Choroid plexus epithelial cell (primary cell): Measurements from ENCODE around the gene EXOC4.

Experiments
- DNase-seq: peaks from one replicate; pipeline ENCODE4 v3.0.0-alpha.2; 2010; ENCODE audit warnings: low read depth
- H3K4me3 ChIP-seq: 2 replicates; pipeline ENCODE4 v1.5.1; 2011; ENCODE audit warnings: low read depth, mild to moderate bottlenecking, control low read depth, low read length, moderate library complexity
- TF ChIP-seq, protein P1 (sequence below): conservative IDR thresholded peaks from 2 replicates; pipeline ENCODE4 v1.5.1; 2011; ENCODE audit warnings: low read depth, mild to moderate bottlenecking, control low read depth, inconsistent platforms, low read length, moderate library complexity

The EXOC4 gene

DNA sequence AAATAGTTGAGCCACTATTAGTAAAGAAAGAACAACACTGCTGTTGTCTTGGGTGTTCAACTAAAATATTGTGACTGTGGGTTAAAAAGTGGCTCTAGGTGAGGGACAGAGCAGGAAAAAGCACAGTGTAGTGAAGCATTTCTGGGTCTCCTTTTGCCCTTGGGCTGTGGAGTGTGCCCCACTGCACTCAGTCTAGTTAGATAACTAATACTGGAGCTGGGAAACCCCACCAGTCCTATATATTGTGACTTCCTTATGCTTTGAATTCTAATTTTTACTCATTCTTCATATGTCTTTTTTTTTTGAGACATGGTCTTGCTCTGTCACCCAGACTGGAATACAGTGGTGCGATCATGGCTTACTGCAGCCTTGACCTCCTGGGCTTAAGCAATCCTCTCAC lies 195.1 kb downstream of the EXOC4 start:
- H3K4me3 ChIP-seq = no peak overlapping the region
- TF ChIP-seq, protein P1, sequence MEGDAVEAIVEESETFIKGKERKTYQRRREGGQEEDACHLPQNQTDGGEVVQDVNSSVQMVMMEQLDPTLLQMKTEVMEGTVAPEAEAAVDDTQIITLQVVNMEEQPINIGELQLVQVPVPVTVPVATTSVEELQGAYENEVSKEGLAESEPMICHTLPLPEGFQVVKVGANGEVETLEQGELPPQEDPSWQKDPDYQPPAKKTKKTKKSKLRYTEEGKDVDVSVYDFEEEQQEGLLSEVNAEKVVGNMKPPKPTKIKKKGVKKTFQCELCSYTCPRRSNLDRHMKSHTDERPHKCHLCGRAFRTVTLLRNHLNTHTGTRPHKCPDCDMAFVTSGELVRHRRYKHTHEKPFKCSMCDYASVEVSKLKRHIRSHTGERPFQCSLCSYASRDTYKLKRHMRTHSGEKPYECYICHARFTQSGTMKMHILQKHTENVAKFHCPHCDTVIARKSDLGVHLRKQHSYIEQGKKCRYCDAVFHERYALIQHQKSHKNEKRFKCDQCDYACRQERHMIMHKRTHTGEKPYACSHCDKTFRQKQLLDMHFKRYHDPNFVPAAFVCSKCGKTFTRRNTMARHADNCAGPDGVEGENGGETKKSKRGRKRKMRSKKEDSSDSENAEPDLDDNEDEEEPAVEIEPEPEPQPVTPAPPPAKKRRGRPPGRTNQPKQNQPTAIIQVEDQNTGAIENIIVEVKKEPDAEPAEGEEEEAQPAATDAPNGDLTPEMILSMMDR = no peak

GRCh38 chr7:133452577-133452976 lies 199.7 kb downstream of the EXOC4 start:
- no peak for DNase-seq
- TF ChIP-seq, protein P1 = no peak
- no peak overlapping the region for H3K4me3 ChIP-seq

More for the DNA sequence above, 195.1 kb downstream of the EXOC4 start:
- DNase-seq = no peak

- H3K4me3 ChIP-seq = no peak overlapping the region
- DNase-seq = no peak
- TF ChIP-seq, protein P1 = no peak
Measured at GRCh38 chr7:133458688-133459087, 205.8 kb downstream of the EXOC4 start.

DNA sequence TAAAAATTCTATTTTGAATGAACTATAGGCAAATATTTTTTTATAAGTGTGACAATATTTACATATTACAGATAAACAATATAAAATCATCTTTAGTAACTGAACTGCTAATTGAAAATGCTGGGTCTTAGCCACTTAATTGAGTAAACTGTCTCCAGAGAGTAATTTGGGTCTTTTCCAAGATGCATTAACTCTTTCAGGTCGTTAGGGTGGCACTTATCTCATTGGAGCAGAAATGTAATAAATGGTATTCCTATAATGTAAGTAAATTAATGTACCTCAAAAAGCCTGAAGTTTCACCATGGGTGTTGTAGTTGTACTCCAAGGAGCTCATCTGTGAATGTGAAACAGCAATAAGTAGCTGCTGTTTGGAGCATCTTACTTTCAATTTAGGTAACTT lies 208.5 kb downstream of the EXOC4 start:
- no peak for DNase-seq
- TF ChIP-seq, protein P1 = no peak
- H3K4me3 ChIP-seq = no peak overlapping the region

DNA sequence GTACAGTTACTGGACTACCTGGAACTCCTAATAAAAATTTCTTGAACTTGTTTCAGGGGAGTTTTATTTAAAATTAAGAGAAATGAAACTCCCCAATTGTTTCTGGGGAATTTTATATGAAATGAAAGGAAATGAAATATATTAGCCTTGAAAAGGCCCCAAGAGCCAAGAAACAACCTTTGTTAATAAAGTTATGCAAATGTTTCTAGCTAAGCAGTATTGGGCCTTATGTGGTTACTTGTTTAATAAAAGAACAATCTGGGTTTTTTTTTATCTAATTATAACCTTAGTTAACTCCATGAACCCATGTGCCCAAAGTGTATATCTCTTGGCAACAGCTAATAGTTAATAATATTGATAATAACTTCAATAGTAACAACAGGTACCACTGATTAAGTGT lies 222.8 kb downstream of the EXOC4 start:
- TF ChIP-seq, protein P1 = no peak
- no peak for DNase-seq
- no peak overlapping the region for H3K4me3 ChIP-seq

DNA sequence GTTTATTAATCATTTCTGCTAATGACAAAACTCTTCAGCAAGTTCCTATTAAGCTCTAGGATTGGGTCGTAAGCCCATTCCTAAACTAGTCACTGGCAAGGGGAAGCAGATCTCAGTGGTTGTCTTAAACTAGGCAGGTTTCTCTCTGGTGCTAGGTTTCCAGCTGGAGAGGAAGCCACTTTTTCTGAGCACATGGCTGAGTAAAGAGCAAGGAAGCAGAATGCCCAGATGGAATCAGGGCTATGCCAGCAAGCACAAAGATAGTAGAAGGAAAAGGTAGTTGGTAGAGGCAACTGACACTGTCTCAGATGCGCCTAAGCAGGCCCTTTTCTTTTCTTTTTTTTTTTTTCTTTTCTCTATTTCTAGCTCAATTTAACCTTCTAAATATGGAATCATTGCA lies 224.9 kb downstream of the EXOC4 start:
- TF ChIP-seq, protein P1 = no peak
- no peak for DNase-seq
- H3K4me3 ChIP-seq = no peak overlapping the region

- no peak overlapping the region for H3K4me3 ChIP-seq
- TF ChIP-seq, protein P1 = no peak
- no peak for DNase-seq
Measured at GRCh38 chr7:133478591-133479135, 225.8 kb downstream of the EXOC4 start.
